OCI-LY3 (cell line): ENCODE data around the gene ICAM3.

ENCODE experiments used
- EZH2phosphoT487 ChIP-seq: fragments of 200-600 bp; shearing (Covaris generic); IDR thresholded peaks from 2 replicates; pipeline ENCODE4 v1.6.1; 2018; ENCODE audit warnings: antibody characterized with exemption, mixed run types, low read depth
- TF ChIP-seq, protein P1 (sequence below): fragments of 200-600, 300-600 bp; sonication (generic); IDR thresholded peaks from 2 replicates; pipeline ENCODE4 v1.5.1; 2014; ENCODE audit warnings: antibody characterized with exemption, low read length, low read depth

DNA sequence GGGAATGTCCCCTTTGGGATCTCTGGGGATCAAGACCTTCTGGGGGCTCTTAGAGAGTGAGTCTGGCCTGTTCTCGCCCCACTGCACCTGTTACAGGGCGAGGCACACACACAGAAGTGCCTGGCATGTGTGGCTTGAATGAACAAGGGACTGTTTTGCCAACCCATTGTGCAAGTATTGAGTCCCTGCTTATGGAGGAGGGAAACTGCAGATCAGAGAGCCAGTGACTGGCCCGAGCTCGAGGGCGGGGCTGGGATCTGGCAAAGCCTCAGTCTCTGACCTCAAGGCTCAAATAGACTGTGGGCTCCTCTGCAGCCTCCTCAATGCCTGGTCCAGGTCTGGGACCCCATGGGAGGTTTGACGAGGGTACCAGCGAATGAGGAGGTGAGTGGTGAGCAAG, 11.6 kb downstream of the ICAM3 start:
- TF ChIP-seq, protein P1, sequence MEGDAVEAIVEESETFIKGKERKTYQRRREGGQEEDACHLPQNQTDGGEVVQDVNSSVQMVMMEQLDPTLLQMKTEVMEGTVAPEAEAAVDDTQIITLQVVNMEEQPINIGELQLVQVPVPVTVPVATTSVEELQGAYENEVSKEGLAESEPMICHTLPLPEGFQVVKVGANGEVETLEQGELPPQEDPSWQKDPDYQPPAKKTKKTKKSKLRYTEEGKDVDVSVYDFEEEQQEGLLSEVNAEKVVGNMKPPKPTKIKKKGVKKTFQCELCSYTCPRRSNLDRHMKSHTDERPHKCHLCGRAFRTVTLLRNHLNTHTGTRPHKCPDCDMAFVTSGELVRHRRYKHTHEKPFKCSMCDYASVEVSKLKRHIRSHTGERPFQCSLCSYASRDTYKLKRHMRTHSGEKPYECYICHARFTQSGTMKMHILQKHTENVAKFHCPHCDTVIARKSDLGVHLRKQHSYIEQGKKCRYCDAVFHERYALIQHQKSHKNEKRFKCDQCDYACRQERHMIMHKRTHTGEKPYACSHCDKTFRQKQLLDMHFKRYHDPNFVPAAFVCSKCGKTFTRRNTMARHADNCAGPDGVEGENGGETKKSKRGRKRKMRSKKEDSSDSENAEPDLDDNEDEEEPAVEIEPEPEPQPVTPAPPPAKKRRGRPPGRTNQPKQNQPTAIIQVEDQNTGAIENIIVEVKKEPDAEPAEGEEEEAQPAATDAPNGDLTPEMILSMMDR: no peak
- TF ChIP-seq EZH2phosphoT487: no peak
